ENCODE measurements around the gene CCDC182.

Gene CCDC182

DNA sequence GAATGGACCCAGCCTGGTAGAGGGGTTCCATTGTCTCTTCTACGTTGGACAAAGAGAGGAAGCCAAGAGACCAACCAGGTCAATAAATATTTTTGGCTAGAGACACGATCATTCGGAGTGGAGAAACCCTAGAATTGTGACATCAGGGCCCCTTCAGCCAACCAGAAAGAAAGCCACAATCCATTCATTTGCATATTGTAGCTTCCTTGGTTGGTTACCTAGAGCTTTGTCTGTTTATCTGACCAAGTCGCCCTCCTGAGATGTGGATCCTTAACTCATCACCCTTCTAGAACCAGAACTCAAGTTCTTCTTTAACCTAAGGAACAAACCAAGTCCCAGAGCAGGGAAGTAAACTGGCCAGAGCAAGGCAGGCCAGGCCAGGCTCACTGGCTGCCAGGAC is at the start of gene CCDC182:
CCDC182 (minus strand) TSS at position 58 of the 400 bp plus-strand sequence; CDS start at position 31, 27 bp downstream.
- no peak for DNase-seq (ENCODE audit: low spot score)

DNA sequence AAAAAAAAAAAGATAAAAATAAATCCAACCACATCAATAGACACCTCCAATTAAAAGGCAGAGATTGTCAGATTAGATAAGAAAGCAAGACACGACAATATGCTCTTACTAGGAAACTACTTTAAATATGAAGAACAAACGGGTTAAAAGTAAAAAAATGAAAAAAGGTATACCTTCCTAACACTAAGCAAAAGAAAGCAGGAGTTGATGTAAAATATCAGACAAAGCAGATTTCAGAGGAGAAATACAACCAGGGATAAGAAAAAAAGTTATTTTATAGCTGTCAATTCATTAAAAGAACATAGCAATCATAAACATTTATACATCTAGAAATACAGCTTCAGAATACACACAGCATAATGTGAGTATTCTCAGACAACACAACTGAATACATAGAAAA is 49.7 kb upstream of the CCDC182 start:
- no peak for DNase-seq (ENCODE audit: low spot score)

DNA sequence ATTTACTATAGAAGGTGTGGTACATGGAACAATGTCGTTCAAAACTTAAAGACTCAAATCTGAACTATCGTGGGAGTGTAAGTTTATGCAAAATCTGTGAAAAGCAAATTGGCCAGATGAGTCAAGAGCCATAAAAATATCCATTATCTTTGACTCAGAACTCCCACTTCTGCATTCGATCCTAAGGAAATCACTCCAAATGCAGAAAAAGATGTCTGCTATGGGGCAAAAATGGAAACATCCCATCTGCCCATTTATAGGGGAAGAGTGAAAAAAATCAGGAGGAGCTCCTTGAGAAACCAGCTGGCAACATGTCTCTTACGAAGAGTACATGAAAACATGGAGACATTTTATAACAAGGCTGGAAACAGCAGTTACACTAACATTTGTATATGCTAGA is 43.6 kb upstream of the CCDC182 start:
- no peak for DNase-seq (ENCODE audit: low spot score)

DNA sequence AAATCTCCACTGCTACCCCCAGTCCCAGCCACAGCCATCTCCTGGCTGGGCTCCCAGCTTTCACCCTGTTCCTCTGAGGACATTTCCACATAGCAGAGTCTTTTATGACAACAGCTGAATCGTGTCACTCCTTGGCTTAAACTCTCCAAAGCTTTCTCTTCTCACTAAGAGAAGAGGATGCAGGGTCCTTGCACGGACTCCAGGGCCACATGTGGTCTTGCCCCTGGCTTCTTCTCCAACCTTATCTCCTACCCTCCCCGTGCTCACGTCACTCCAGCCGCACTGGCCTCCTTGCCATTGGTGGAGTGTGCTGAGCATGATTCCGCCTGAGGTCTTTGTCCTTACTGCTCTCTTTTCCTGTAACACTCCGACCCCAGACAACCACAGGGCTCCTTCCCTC is 39.9 kb upstream of the CCDC182 start:
- no peak for DNase-seq (ENCODE audit: low spot score)

DNA sequence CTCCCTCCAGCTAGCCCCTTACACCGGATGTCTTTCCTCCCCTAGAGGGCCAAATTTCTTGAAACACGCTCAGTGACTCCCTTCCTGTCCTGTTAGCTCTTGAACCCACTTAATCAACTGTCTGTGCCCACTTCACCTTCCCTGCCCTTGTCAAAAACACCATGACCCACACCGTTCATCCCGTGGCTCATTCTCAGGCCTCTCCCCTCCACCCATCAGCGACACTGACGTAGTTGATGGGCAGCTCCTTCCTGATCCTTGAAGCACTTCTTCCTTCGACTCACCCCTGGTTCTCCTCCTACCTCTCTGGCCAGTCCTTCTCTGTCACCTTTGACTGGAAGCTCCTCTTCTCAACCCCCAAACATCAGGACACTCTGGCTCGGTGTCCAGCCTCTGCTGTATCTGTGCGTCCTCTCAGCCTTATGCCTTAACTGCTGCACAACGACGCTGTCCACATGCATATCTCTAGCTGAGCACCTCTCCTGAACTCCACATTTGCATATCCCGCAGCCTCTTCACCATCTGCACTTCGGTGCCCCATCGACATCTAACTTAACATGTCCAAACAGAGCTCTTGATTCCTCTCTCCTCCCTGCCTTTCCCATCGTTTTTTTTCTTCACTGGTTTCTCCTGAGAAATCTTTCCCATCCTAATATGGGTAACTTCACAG is 39.3 kb upstream of the CCDC182 start:
- no peak for DNase-seq (ENCODE audit: low spot score)

DNA sequence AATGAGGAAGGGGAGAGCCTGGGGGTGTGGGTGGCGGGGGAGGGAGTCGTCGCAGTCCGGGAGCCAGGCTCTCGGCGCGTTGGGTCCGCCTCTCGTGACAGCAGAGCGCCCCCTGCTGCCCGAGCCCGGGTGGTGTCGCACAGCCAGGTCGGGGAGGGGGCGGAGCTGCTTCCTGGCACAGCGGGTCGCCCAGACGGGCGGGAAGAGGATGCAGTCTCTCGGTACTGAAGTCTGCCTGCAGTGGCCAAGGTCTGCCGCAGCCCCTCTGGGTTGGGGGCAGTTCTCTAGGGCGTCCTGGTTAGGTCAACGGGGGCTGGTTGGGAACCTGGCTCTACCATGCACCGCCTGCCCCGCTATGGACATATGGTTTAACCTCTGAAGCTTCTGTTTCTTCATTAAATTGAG is 38.2 kb upstream of the CCDC182 start:
- DNase-seq (ENCODE audit: low spot score): peak; percentile 81

DNA sequence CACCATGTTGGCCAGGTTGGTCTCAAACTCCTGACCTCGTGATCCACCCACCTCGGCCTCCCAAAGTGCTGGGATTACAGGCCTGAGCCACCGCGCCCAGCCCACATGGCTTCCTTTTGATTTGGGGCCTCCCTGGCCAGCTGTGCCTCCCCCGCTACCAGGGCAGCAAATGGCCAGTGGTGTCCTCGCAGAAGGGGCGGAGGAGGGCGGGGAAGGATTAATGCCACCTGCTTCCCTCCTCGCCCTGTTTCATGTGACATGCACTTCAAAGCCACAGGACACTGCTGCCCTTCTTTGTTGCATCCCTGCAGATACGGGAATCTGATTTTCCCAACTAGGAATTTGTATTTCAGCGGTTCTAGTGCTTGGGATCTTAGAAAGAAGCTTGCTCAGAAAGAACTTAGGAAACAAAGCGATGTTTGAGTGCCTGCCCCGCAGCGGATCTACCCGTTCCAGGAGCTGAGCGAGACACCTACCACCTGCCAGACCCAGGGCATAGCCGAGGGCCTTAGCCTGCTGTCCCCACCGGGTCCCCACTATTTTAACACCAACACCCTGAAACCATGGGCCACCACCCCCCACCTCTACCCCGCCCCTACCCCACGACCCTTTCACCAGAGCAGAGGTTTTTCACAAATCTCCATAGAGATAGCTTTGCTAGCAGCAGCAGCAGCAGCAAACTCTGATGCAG is 37.7 kb upstream of the CCDC182 start:
- DNase-seq (ENCODE audit: low spot score): no peak

DNA sequence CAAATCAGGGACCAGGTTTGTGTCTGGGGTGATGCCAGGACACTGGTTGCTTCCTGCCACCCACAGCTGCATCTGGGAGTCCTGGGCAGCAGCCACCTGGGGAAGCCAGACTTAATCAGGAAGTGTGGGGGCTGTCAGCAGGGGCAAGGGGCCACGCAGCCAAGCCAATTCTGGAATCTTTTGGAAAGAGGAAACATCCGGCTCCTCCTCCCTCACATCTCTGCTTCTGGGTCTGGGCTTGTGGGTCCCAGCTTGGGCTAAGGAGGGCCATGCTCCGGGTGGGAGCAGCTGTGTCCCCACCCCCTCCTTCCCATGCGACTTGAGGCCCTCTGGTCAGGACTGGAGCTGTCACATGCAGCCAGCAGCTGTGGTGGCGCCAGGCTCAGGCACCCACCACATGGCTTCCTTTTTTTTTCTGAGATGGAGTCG is 37.0 kb upstream of the CCDC182 start:
- peak; percentile 11 for DNase-seq (ENCODE audit: low spot score)

DNA sequence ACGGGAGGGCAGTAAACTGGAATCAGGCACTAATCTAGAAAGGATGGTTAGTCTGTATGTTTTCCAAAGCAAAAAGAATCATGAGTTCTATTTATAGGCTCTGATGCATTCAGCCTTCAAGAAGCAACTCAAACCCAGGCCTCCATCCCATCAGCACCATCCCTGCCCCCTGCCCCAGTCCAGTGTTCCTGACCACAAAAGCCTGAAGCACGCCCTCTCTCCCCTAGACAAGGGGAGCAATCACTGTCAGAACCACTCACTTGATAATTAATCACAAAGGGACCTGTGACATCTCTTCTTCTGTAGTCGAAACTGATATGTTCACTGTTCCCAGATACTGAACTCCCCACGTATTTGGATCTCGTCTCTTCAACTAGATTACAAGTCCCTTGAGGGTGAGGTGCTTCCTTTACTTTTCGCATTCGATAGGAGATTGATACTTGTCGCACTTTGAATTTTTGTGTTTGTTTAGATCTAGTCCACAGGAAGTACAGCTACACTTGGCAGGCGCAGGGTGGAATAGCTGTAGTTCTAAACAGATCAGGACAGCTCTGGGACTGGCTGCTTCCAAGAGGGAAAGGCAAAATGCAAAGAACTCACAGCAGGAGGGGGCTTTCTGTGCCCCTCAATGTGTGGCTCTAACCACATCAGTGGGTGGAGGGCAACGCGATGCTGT is 36.4 kb upstream of the CCDC182 start:
- DNase-seq (ENCODE audit: low spot score): no peak

DNA sequence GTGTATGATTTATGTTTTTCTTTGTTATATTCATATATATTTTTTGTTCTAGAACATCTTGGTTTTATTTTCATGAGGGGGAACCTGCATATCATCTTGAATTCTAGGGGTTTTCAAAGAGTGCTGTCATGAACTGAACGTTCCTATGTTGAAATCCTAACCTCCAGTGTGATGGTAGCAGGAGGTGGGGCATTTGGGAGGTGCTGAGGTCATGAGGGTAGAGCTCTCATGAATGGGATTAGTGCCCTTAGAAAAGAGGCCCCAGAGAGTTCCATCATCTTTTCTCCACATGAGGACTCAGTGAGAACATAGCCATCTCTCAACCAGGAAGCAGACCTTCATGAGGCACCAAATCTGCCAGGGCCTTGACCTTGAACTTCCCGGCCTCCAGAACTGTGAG is 34.6 kb upstream of the CCDC182 start:
- DNase-seq (ENCODE audit: low spot score): no peak

DNA sequence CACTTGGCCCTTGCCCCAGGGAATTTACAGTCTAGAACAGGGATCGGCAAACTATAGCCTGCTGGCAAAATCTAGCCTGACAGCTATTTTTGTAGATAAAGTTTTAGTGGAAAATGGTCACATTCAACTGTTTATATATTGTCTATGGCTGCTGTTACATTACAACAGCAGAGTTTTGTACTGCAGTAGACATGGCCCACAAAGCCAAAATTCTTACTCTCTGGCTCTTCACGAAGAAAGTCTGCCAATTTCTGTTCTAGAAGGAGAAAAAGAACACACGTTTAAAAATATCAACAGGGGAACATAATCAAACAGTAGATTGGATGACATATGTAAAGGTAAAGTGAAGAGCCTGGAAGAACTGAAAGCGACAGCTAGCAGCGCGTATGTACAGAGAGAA is 33.2 kb upstream of the CCDC182 start:
- no peak for DNase-seq (ENCODE audit: low spot score)

DNA sequence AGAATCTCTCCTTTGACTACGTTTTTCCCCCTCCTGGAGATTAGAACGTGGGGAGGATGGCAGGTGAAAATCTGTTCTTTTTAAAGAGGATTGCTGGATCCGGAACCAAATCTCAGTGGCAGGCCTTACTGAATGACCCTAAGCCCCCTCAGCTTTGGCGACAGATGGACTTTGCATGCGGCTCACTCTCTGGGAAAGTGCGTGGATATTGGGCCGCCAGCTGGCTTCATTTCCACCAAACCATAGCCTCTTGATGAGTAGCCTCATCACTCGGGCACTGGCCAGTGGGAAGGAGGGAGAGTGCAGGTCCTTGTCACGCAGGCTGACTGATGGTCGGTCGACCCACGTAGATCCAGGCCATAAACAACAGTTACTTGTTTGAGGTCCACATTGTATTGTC is 31.3 kb upstream of the CCDC182 start:
- DNase-seq (ENCODE audit: low spot score): no peak

DNA sequence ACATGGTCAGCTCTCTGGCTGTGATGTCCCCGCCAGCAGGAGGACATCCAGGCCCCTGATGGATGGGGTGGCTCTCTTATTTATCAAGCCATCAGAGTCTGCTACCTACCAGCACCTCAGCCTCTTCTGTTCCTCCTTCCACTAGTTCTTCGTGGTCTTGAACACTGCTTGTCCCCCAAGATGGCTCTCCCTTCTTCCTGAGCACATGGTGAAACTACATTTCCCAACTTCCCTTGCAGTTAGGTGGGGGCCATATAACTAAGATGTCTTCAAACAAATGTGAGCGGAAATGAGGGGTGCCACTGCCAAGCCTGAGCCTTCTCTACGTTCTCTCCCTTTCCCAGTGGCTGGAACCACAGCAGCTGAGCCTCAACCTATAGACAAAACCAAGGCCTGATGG is 29.8 kb upstream of the CCDC182 start:
- no peak for DNase-seq (ENCODE audit: low spot score)

DNA sequence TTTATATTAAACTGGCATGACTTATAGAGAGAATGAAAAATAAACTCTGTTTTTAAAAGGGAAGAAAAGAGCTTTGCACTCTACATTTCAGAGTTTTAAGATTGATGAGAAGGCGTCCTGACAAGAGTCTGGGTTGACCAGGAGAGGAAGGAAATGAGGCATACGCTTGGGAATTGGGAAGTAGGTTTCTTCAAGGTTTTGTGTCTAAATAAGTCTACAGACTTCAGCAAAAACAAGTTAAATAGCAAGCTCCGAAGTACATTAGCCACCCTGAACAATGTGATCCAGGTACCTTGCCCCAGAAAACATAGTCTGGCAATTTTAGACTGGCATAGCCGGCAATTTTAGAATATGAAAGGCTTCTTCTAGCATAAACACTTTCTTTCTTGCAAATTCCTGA is 28.5 kb upstream of the CCDC182 start:
- no peak for DNase-seq (ENCODE audit: low spot score)

DNA sequence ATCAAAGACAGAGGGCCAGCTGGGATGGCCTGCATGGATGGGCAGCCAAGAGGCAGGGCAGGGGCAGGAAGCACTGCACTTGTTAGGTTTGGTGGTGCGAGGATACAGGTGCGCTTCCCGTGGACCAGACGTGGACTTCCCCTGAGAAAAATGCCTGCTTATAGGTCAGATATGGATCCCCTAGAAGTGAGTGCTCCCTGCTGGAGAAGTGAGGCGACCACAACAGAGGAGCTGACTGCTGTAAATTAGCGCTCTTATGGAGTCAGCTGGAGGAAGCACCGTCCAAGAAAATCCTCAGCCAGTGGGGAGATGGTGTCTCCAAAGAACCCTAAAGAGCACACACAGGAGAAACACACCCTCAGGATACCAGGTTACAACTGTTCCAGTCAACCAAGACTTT is 27.7 kb upstream of the CCDC182 start:
- no peak for DNase-seq (ENCODE audit: low spot score)

DNA sequence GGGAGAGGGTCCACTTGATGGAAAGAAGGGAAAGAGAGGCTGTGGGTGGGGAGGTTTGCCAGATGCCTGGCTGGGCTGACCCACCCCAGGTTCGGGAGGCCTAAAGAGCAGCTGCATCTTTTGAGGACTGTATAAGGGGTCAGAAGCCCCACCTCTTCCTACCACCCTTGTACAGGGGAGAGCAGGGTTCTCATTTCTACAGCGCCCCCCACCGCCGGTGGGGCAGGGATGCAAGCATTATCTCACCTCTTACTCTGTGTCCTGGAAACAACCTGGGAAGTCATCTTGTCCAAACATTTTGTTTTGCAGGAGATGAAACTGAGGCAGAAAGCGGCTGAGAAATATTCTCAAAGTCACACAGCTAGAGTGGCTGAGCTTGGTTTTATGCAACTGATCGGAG is 22.5 kb upstream of the CCDC182 start:
- DNase-seq (ENCODE audit: low spot score): no peak

DNA sequence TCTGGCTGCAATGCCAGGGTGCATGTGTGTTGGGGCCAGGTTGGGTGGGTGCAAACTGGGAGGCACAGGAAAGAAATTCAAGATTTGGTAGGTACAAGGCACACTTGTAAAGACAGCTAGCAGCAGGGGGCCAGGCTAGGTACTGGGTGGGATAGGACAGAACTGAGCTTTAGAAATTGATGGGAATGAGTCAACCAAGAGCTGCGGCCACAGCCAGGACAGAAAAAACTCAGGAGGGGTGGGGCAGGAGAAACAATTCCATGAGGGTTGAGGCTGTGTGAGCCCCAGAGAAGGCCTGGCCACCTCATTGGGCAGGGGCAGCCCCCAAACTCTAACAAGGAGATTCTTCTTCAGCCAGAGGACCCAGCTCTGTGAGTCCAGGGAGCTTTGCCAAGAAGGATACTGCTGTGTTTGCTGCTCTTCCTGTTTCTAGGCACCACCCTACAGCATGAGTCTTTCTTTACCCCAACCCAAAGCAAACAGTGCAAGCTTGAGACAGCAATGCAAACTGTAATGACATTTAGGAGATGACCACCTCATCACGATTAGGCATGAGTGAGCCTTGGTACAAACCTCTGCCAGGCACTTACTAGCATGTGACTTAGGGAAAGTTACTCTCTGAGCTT is 21.3 kb upstream of the CCDC182 start:
- DNase-seq (ENCODE audit: low spot score): no peak

DNA sequence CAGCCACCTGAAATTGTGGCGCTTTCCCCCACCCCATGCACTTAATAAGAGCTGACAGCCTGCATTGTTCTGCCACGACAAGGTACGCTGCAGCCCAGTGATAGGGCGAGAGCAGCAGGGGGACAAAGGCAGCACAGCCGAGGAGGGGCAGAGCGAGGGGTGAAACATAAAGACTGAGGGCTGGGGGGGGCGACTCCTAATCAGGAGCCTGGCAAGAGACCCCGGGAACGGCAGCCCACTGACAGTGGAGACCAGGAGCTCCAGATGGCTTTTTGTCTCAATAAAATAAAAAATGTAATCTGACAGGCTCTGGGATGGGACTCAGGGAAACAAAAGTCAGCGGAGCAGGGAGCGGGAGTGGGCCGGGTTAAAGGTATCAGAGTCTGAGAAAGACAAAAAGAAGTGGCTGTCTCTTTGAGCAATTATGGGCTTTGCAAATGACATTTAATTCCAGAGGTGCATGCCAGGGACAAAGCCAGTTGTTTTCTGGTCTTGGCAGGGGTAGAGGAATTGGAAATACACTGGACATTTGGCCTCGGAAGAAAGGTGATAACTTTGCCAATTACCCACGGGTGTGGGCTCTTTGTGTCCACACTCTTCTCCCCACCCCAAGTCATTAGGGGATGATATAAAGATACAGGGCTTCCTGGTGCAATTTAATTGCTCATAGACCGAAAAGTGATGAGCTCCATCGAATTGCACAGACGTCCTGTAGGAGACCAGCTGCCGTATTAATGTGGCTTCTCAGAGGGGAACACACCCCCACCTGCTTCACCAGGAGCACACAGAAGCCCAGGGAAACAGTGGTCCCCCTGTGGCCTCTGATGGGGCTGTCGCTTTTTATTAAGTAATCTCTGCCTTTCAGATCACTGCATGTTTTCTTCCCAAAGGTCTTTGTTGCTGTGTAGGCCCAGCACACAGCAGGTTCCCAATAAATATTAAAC is 17.6 kb upstream of the CCDC182 start:
- DNase-seq (ENCODE audit: low spot score): no peak

DNA sequence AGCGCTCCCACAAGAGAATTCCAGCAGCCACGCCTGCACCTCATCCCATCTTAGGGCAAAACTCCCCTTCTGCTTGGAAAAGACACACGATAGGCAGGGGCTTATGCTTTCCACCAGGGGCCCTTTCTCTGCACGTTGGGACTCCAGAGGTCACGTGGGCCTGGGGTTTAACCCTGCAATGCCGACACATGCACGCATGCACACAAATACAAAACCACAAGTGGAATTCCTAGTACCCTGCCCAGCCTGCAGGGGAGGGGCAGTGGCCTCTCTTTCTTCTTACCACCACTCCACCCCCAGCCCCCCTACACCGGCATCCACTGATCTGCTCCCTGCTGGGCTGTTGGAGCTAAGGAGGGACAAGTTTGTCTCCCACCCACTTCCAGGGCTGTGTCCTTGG is 16.8 kb upstream of the CCDC182 start:
- no peak for DNase-seq (ENCODE audit: low spot score)

DNA sequence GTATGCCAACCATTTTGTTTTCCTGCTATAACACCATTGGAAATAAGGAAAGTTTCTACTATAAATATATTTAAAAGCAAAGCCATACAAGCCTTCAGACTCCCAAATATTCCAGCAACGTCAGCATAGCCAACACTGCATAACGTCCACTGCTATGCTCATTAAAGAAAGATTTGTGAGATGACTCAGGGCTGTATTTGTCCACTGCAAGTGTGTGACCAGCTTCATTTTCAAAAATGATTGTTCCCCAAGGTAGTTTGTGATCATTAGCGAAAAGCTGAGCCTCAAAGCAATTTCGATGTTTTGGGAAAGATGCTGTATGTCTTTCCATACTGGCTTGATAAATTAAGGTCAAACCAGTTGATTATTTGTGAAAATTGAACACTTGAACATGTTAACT is 14.9 kb upstream of the CCDC182 start:
- DNase-seq (ENCODE audit: low spot score): no peak

DNA sequence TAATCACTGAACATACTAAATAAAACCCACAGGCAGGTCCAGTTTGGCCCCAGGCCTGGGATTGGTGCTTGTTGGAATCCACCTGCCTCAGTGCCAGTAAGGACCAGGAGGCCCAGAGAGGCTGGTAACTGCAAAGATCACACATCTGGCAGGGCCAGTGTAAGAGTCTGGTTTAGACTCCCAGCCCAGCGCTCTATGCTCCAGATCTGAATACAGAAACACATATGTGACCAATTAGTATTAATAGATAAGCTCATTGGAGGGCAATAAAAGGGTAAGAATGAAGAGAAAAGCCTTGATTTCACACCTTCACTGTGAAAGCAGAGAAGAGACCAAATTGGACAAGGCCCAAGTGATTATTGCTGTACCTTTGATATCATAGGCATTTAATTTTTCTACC is 13.6 kb upstream of the CCDC182 start:
- no peak for DNase-seq (ENCODE audit: low spot score)

DNA sequence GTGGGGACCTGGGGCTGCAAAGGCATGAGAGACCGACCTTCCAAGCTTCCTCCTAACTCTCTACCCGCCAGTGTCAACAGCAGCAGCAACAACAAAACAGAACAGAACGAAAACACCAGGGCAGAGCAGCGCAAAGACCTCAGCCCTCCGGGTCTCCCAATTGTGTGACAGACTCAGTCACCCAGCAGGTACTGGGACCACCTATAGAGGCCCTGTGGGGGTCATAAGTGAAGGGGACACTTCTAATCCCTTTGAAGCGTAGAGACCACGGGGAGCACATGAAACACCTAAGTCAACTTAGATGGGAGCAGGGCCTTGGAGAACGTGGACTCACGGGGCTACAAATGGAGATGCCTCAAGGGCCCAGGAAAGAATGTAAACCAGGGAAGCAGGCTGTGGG is 12.6 kb upstream of the CCDC182 start:
- no peak for DNase-seq (ENCODE audit: low spot score)
